ENCODE data around the gene UBE3B. TPM values are rescaled to one million over a fixed set of nuclear protein-coding genes. Genes with fewer than 3 reads are reported as not detected.

Gene UBE3B
- total RNA-seq, 4 donors from 2014 or later: 34.4 to 73.0 (median 71.6) TPM

DNA sequence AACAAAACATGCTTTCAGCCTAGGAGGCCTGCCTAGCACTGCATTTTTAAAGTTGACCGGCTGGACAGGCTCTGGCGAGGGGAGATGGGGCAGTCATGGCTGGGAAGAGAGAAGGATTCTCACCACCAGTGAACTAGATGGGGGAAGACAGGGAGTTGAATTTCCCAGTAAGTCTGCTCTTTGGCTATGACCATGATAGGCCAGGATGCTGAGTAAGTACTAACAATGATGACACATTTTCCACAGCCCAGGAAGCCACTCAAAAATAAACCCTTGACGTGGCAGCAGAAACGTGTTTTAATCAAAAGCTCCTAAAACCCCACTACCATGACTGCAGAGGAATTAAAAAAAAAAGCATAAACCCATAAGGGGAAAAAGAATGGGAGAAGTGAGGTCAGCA, 19.3 kb upstream of the UBE3B start:
- H3K27ac ChIP-seq: peak overlapping the region; percentile 91 to 97 (median 94)
- peaks cover 38 to 57% (median 48%) of the 10 kb centered on the region in 4 donors for H3K4me1 ChIP-seq
- in situ Hi-C loops (cut with MboI; ENCODE audit: low pct_ligation_motif_present in 1 of 4, low pct_unique_long_range_greater_than_20kb in 1 of 4, low sequenced_read_pairs in 3 of 4): no loop called here
- TF ChIP-seq EP300 (IDR thresholded peaks at IDR 0.05; ENCODE audit: low read depth) (no peak), POLR2AphosphoS5 (IDR thresholded peaks at IDR 0.05) (no peak)
- TF ChIP-seq, protein P1, sequence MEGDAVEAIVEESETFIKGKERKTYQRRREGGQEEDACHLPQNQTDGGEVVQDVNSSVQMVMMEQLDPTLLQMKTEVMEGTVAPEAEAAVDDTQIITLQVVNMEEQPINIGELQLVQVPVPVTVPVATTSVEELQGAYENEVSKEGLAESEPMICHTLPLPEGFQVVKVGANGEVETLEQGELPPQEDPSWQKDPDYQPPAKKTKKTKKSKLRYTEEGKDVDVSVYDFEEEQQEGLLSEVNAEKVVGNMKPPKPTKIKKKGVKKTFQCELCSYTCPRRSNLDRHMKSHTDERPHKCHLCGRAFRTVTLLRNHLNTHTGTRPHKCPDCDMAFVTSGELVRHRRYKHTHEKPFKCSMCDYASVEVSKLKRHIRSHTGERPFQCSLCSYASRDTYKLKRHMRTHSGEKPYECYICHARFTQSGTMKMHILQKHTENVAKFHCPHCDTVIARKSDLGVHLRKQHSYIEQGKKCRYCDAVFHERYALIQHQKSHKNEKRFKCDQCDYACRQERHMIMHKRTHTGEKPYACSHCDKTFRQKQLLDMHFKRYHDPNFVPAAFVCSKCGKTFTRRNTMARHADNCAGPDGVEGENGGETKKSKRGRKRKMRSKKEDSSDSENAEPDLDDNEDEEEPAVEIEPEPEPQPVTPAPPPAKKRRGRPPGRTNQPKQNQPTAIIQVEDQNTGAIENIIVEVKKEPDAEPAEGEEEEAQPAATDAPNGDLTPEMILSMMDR (IDR thresholded peaks at IDR 0.05): no peak
- WGBS, 2 donors (ENCODE audit: low coverage in 1 of 2): 56 to 79% methylated on average over 2 to 4 of the region's 4 CpGs
- intact Hi-C loops (cut with DNase I; ENCODE audit: low total_unique reads): no loop called here
- H3K27me3 ChIP-seq: no peaks in the 10 kb centered on the region
- no peak overlapping the region for H3K4me3 ChIP-seq
- DNase-seq: no peak
- H3K36me3 ChIP-seq: peaks cover 0 to 43% (median 20%) of the 10 kb centered on the region in 4 donors
- no peaks in the 10 kb centered on the region for H3K9me3 ChIP-seq

DNA sequence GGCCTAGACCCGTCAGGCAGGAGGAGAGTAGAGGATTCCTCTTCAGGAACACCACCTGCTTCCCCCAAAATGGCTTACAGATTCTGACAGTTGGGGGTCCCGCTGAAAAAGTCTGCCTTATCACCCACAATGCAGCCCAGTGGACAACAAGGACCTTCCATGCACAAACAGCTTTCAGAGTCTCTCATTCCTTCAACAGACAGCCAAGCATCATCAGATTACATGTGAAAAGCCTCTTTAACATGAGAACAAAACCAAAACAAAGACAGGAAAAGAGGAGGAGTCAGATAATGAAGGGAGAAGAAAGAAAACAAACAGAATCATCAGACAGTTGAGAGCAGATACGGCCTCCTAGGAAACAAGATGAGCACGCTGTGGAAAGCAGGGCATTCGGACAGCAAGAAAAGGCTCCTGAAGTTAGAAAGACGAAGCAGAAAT, 18.6 kb upstream of the UBE3B start:
- H3K27ac ChIP-seq: peak overlapping the region; percentile 91 to 97 (median 94)

DNA sequence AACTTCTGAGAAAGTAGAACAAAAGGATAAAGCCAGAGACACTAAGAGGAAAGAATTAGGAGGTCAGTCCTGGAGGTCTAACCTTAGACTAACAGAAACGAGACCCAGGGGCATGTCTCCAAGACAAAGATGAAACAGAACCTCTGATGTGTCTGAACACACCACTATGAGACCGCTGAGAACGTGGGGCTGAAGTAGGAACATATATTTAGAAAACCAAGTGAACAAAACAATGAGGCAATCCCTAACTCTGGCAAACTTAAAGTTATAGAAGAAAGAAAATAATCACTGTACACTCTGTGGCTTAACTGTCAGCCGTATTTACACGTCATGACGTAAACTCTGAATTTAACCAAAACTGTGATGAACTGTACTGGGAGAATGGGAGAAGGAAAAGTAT, 18.2 kb upstream of the UBE3B start:
- Histone ChIP-seq H3K27ac (peak overlapping the region; percentile 91 to 97 (median 94)), H3K4me1 (peaks cover 48 to 68% (median 59%) of the 10 kb centered on the region in 4 donors), H3K27me3 (no peaks in the 10 kb centered on the region), H3K36me3 (peaks cover 0 to 32% (median 18%) of the 10 kb centered on the region in 4 donors), H3K9me3 (no peaks in the 10 kb centered on the region), H3K4me3 (no peak overlapping the region)
- TF ChIP-seq, protein P1 (IDR thresholded peaks at IDR 0.05): no peak
- TF ChIP-seq POLR2A (IDR thresholded peaks at IDR 0.05) (no peak), EP300 (IDR thresholded peaks at IDR 0.05; ENCODE audit: low read depth) (no peak), POLR2AphosphoS5 (IDR thresholded peaks at IDR 0.05) (no peak)
- intact Hi-C loops (cut with DNase I; ENCODE audit: low total_unique reads) (no loop called here), in situ Hi-C loops (cut with MboI; ENCODE audit: low pct_ligation_motif_present in 1 of 4, low pct_unique_long_range_greater_than_20kb in 1 of 4, low sequenced_read_pairs in 3 of 4) (no loop called here)
- 56 to 72% methylated on average over 6 of the region's 6 CpGs for WGBS, 2 donors (ENCODE audit: low coverage in 1 of 2)
- no peak for DNase-seq

More for the DNA sequence above, 18.6 kb upstream of the UBE3B start:
- DNase-seq: no peak
- Histone ChIP-seq H3K9me3 (no peaks in the 10 kb centered on the region), H3K4me1 (peaks cover 44 to 64% (median 54%) of the 10 kb centered on the region in 4 donors), H3K36me3 (peaks cover 0 to 36% (median 20%) of the 10 kb centered on the region in 4 donors), H3K27me3 (no peaks in the 10 kb centered on the region), H3K4me3 (no peak overlapping the region)
- intact Hi-C loops (cut with DNase I; ENCODE audit: low total_unique reads) (no loop called here), in situ Hi-C loops (cut with MboI; ENCODE audit: low pct_ligation_motif_present in 1 of 4, low pct_unique_long_range_greater_than_20kb in 1 of 4, low sequenced_read_pairs in 3 of 4) (no loop called here)
- TF ChIP-seq POLR2A (IDR thresholded peaks at IDR 0.05): no peak
- TF ChIP-seq EP300 (IDR thresholded peaks at IDR 0.05; ENCODE audit: low read depth): no peak
- TF ChIP-seq, protein P1 (IDR thresholded peaks at IDR 0.05): no peak
- no peak for TF ChIP-seq POLR2AphosphoS5 (IDR thresholded peaks at IDR 0.05)
- WGBS, 2 donors (ENCODE audit: low coverage in 1 of 2): 72 to 80% methylated on average over 4 to 6 of the region's 6 CpGs

DNA sequence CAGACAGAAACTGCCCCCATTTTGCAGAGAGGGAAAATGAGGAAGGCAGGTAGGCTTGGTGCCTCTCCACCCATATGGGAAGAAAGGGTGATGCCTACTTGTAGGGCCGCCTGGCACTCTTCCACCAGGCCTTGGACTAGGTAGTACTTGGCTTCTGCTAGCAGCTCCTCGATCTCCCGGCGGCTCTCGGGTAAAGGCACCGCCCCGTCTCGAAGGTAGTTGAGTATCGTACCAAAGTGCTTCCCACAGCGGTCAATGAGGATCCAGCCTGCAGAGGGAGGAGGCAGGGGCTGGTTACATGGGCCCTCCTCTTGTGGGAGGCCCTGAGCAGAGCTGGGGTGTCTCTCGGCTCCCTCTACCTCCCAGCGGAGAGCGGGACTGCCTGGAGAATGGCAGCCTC, 16.9 kb upstream of the UBE3B start:
- WGBS, 2 donors (ENCODE audit: low coverage in 1 of 2): 85% methylated on average over 13 of the region's 13 CpGs; no CpG with 5 or more reads in 1 of the 2 donors
- Histone ChIP-seq H3K4me3 (no peak overlapping the region), H3K27ac (peak overlapping the region; percentile 91 to 97 (median 94)), H3K27me3 (no peaks in the 10 kb centered on the region), H3K9me3 (no peaks in the 10 kb centered on the region), H3K4me1 (peaks cover 61 to 81% (median 68%) of the 10 kb centered on the region in 4 donors), H3K36me3 (peaks cover 0 to 21% (median 10%) of the 10 kb centered on the region in 4 donors)
- in situ Hi-C loops (cut with MboI; ENCODE audit: low pct_ligation_motif_present in 1 of 4, low pct_unique_long_range_greater_than_20kb in 1 of 4, low sequenced_read_pairs in 3 of 4): no loop called here
- TF ChIP-seq POLR2AphosphoS5 (IDR thresholded peaks at IDR 0.05) (no peak), POLR2A (IDR thresholded peaks at IDR 0.05) (no peak), EP300 (IDR thresholded peaks at IDR 0.05; ENCODE audit: low read depth) (no peak)
- TF ChIP-seq, protein P1 (IDR thresholded peaks at IDR 0.05): no peak
- DNase-seq: no peak
- intact Hi-C loops (cut with DNase I; ENCODE audit: low total_unique reads): no loop called here
